CD8-positive, alpha-beta memory T cell (primary cell): ENCODE results near the gene TH. TPM values are rescaled to one million over a fixed set of nuclear protein-coding genes. Genes with fewer than 3 reads are reported as not detected.

Experiments
- CTCF ChIA-PET: fragments of 350-600 bp; sonication (Branson Sonifier 250); formaldehyde crosslinking; loops from one replicate; lab custom pipeline; 2021; ENCODE audit warnings: antibody characterized with exemption; lab: Charles Lee
- POLR2A ChIA-PET: fragments of 350-600 bp; sonication (Branson Sonifier 250); formaldehyde crosslinking; loops from one replicate; lab custom pipeline; 2021; ENCODE audit warnings: antibody characterized with exemption; lab: Charles Lee
- DNase-seq, 5 donors: peaks; one replicate each; pipeline versions ENCODE4 v3.0.0 to v3.0.0-alpha.2; 2020 to 2022; ENCODE audit warnings: mixed read lengths in 1 of 5
- H3K27ac ChIP-seq: one replicate; pipeline ENCODE4 v1.7.0; 2013; ENCODE audit warnings: low read depth, mild to moderate bottlenecking, low read length, moderate library complexity
- H3K27me3 ChIP-seq: 2 replicates; pipeline ENCODE4 v1.7.0; 2013; ENCODE audit warnings: low read length, mild to moderate bottlenecking; ENCODE audit not compliant: insufficient read depth, poor library complexity, severe bottlenecking
- H3K36me3 ChIP-seq: 2 replicates; pipeline ENCODE4 v1.7.0; 2013; ENCODE audit warnings: mild to moderate bottlenecking, low read length, moderate library complexity; ENCODE audit not compliant: insufficient read depth
- H3K4me1 ChIP-seq: 2 replicates; pipeline ENCODE4 v1.7.0; 2013; ENCODE audit warnings: mild to moderate bottlenecking, low read length, moderate library complexity; ENCODE audit not compliant: insufficient read depth
- H3K4me3 ChIP-seq: 2 replicates; pipeline ENCODE4 v1.7.0; 2013; ENCODE audit warnings: mild to moderate bottlenecking, low read length
- H3K9me3 ChIP-seq: 2 replicates; pipeline ENCODE4 v1.7.0; 2013; ENCODE audit warnings: mild to moderate bottlenecking, low read length
- H3K27ac Mint-ChIP-seq, 8 donors: one replicate each; pipeline ENCODE4 v1.8.0; 2020 to 2021; ENCODE audit warnings: mixed read lengths in 8 of 8, mild to moderate bottlenecking in 6 of 8, inconsistent platforms in 3 of 8, moderate library complexity in 3 of 8
- H3K27me3 Mint-ChIP-seq, 2 donors: one replicate each; pipeline ENCODE4 v1.8.0; 2020 to 2021; ENCODE audit warnings: mixed read lengths in 2 of 2, mild to moderate bottlenecking in 1 of 2, moderate library complexity in 1 of 2
- H3K36me3 Mint-ChIP-seq, 3 donors: one replicate each; pipeline ENCODE4 v1.8.0; 2020 to 2021; ENCODE audit warnings: mixed read lengths in 3 of 3, inconsistent platforms in 1 of 3, mild to moderate bottlenecking in 1 of 3
- H3K4me1 Mint-ChIP-seq, 3 donors: one replicate each; pipeline ENCODE4 v1.8.0; 2020 to 2021; ENCODE audit warnings: mixed read lengths in 3 of 3, inconsistent platforms in 1 of 3, mild to moderate bottlenecking in 1 of 3
- H3K4me3 Mint-ChIP-seq, 7 donors: one replicate each; pipeline ENCODE4 v1.8.0; 2020 to 2021; ENCODE audit warnings: mixed read lengths in 7 of 7, mild to moderate bottlenecking in 6 of 7, moderate library complexity in 4 of 7, inconsistent platforms in 2 of 7
- H3K9me3 Mint-ChIP-seq, 5 donors: one replicate each; pipeline ENCODE4 v1.8.0; 2020 to 2022; ENCODE audit warnings: mixed read lengths in 5 of 5, mild to moderate bottlenecking in 3 of 5, moderate library complexity in 2 of 5, inconsistent platforms in 1 of 5
- polyA plus RNA-seq: library from polyadenylated mRNA; unstranded; fragments of 300-500 nt; fragmentation: Illumina TruSeq; gene quantifications from one replicate; pipeline ENCODE4 v1.2.3, GENCODE V29; 2021
- total RNA-seq, 2 experiments: library from RNA; stranded (reverse); gene quantifications; one replicate each; pipeline ENCODE4 v1.2.3, GENCODE V29; 2021

The TH gene
- total and polyA plus RNA-seq, 3 experiments from 2014 or later: not detected

- no peak for DNase-seq
- CTCF ChIA-PET: interaction anchor here (0.9 to 4.8 kb wide), 4 partner anchors 14 to 253 kb away, joined by 3 to 22 read pairs (median 3); no protein-coding TSS in a partner anchor
- Histone ChIP-seq H3K27ac (no peak overlapping the region), H3K27me3 (no peaks in the 10 kb centered on the region), H3K4me1 (no peaks in the 10 kb centered on the region), H3K36me3 (no peaks in the 10 kb centered on the region), H3K9me3 (no peaks in the 10 kb centered on the region), H3K4me3 (no peak overlapping the region)
- Mint-ChIP-seq H3K36me3 (no peaks in the 10 kb centered on the region), H3K4me1 (no peaks in the 10 kb centered on the region), H3K9me3 (no peaks in the 10 kb centered on the region), H3K27ac (no peak overlapping the region), H3K4me3 (no peak overlapping the region), H3K27me3 (peaks cover 3 to 9% of the 10 kb centered on the region in 2 donors)
- POLR2A ChIA-PET: no interaction called here
These were observed 4.2 kb downstream of the TH start for GRCh38 chr11:2167141-2168045.

- Mint-ChIP-seq H3K9me3 (no peaks in the 10 kb centered on the region), H3K27me3 (peaks cover 3 to 9% of the 10 kb centered on the region in 2 donors), H3K27ac (no peak overlapping the region), H3K4me3 (no peak overlapping the region), H3K4me1 (no peaks in the 10 kb centered on the region), H3K36me3 (no peaks in the 10 kb centered on the region)
- DNase-seq: peak in 4 of 5 donors; percentile 24 to 41 (median 26)
- Histone ChIP-seq H3K27me3 (no peaks in the 10 kb centered on the region), H3K36me3 (no peaks in the 10 kb centered on the region), H3K4me3 (no peak overlapping the region), H3K9me3 (no peaks in the 10 kb centered on the region), H3K4me1 (no peaks in the 10 kb centered on the region), H3K27ac (no peak overlapping the region)
- ChIA-PET CTCF (interaction anchor here (0.6 to 4.8 kb wide), 3 partner anchors 13 to 254 kb away, joined by 3 to 22 read pairs (median 3); no protein-coding TSS in a partner anchor), POLR2A (no interaction called here)
These were observed 5.3 kb downstream of the TH start for GRCh38 chr11:2166091-2166851.

- no peaks in the 10 kb centered on the region for H3K36me3 Mint-ChIP-seq
- no peak overlapping the region for H3K27ac Mint-ChIP-seq
- no peak overlapping the region for H3K4me3 ChIP-seq
- H3K4me3 Mint-ChIP-seq: no peak overlapping the region
- no peaks in the 10 kb centered on the region for H3K4me1 Mint-ChIP-seq
- no peaks in the 10 kb centered on the region for H3K27me3 ChIP-seq
- H3K9me3 Mint-ChIP-seq: no peaks in the 10 kb centered on the region
- no peaks in the 10 kb centered on the region for H3K36me3 ChIP-seq
- no peak overlapping the region for H3K27ac ChIP-seq
- H3K4me1 ChIP-seq: no peaks in the 10 kb centered on the region
- DNase-seq: no peak
- peaks cover 4 to 9% of the 10 kb centered on the region in 2 donors for H3K27me3 Mint-ChIP-seq
- ChIA-PET POLR2A (no interaction called here), CTCF (interaction anchor here (0.6 to 4.8 kb wide), 2 partner anchors 125 to 255 kb away, joined by 3 to 22 read pairs; no protein-coding TSS in a partner anchor)
- no peaks in the 10 kb centered on the region for H3K9me3 ChIP-seq
These were observed 6.0 kb downstream of the TH start for GRCh38 chr11:2165571-2165970.

- Histone ChIP-seq H3K4me3 (no peak overlapping the region), H3K9me3 (no peaks in the 10 kb centered on the region), H3K27ac (no peak overlapping the region), H3K36me3 (no peaks in the 10 kb centered on the region), H3K27me3 (no peaks in the 10 kb centered on the region), H3K4me1 (no peaks in the 10 kb centered on the region)
- no peaks in the 10 kb centered on the region for H3K4me1 Mint-ChIP-seq
- peaks cover 4 to 9% of the 10 kb centered on the region in 2 donors for H3K27me3 Mint-ChIP-seq
- CTCF ChIA-PET: interaction anchor here (0.6 to 4.8 kb wide), 2 partner anchors 125 to 256 kb away, joined by 3 to 22 read pairs; no protein-coding TSS in a partner anchor
- H3K4me3 Mint-ChIP-seq: no peak overlapping the region
- POLR2A ChIA-PET: no interaction called here
- no peak for DNase-seq
- no peaks in the 10 kb centered on the region for H3K9me3 Mint-ChIP-seq
- no peaks in the 10 kb centered on the region for H3K36me3 Mint-ChIP-seq
- H3K27ac Mint-ChIP-seq: no peak overlapping the region
These were observed 6.6 kb downstream of the TH start for GRCh38 chr11:2164861-2165555.

- Histone ChIP-seq H3K27ac (no peak overlapping the region), H3K9me3 (no peaks in the 10 kb centered on the region), H3K4me1 (no peaks in the 10 kb centered on the region), H3K36me3 (no peaks in the 10 kb centered on the region), H3K4me3 (no peak overlapping the region), H3K27me3 (no peaks in the 10 kb centered on the region)
- H3K4me3 Mint-ChIP-seq: no peak overlapping the region
- H3K27ac Mint-ChIP-seq: no peak overlapping the region
- H3K4me1 Mint-ChIP-seq: no peaks in the 10 kb centered on the region
- no peak for DNase-seq
- ChIA-PET CTCF (interaction anchor here (4.8 kb wide), 1 partner anchor 257 kb away, joined by 22 read pairs; no protein-coding TSS in a partner anchor), POLR2A (no interaction called here)
- peaks cover 6 to 9% of the 10 kb centered on the region in 2 donors for H3K27me3 Mint-ChIP-seq
- no peaks in the 10 kb centered on the region for H3K9me3 Mint-ChIP-seq
- H3K36me3 Mint-ChIP-seq: no peaks in the 10 kb centered on the region
These were observed 7.5 kb downstream of the TH start for GRCh38 chr11:2164081-2164480.

GRCh38 chr11:2163428-2163978, 8.1 kb downstream of the TH start:
- CTCF ChIA-PET: interaction anchor here (4.8 kb wide), 1 partner anchor 257 kb away, joined by 22 read pairs; no protein-coding TSS in a partner anchor

GRCh38 chr11:2160736-2161259, 10.8 kb downstream of the TH start, which contains the start of gene INS:
Gene INS (minus strand): TSS chr11:2161209. CDS start chr11:2160971, 238 bp downstream.
- Mint-ChIP-seq H3K4me3 (no peak within 1 kb of the TSS), H3K36me3 (no peaks in the 10 kb centered on the region), H3K4me1 (no peaks in the 10 kb centered on the region), H3K27ac (no peak within 1 kb of the TSS), H3K27me3 (peaks cover 2 to 6% of the 10 kb centered on the region in 2 donors), H3K9me3 (no peaks in the 10 kb centered on the region)
- Histone ChIP-seq H3K27me3 (no peaks in the 10 kb centered on the region), H3K36me3 (no peaks in the 10 kb centered on the region), H3K4me3 (no peak within 1 kb of the TSS), H3K9me3 (no peaks in the 10 kb centered on the region), H3K4me1 (no peaks in the 10 kb centered on the region), H3K27ac (no peak within 1 kb of the TSS)
- ChIA-PET CTCF (interaction anchor here (0.9 kb wide), 1 partner anchor 260 kb away, joined by 3 read pairs; no protein-coding TSS in a partner anchor), POLR2A (no interaction called here)
- DNase-seq: no peak

More at GRCh38 chr11:2163428-2163978, 8.1 kb downstream of the TH start:
- POLR2A ChIA-PET: no interaction called here
- no peaks in the 10 kb centered on the region for H3K4me1 Mint-ChIP-seq
- Histone ChIP-seq H3K4me1 (no peaks in the 10 kb centered on the region), H3K36me3 (no peaks in the 10 kb centered on the region), H3K27ac (no peak overlapping the region), H3K4me3 (no peak overlapping the region), H3K27me3 (no peaks in the 10 kb centered on the region), H3K9me3 (no peaks in the 10 kb centered on the region)
- peaks cover 6 to 9% of the 10 kb centered on the region in 2 donors for H3K27me3 Mint-ChIP-seq
- H3K27ac Mint-ChIP-seq: no peak overlapping the region
- no peaks in the 10 kb centered on the region for H3K36me3 Mint-ChIP-seq
- no peak overlapping the region for H3K4me3 Mint-ChIP-seq
- no peak for DNase-seq
- H3K9me3 Mint-ChIP-seq: no peaks in the 10 kb centered on the region
